Mesendoderm (in vitro differentiated cells): ENCODE data around the gene TMEM178B.

Experiments
- DNase-seq: peaks from one replicate; pipeline ENCODE4 v3.0.0; 2013
- H2AK5ac ChIP-seq: 2 replicates; pipeline ENCODE4 v1.6.1; 2013; ENCODE audit warnings: low read length, inconsistent platforms
- H2BK120ac ChIP-seq: 2 replicates; pipeline ENCODE4 v1.6.1; 2013; ENCODE audit warnings: low read depth, mild to moderate bottlenecking, low read length, moderate library complexity, mixed read lengths
- H2BK15ac ChIP-seq: replicated peaks from 2 replicates; pipeline ENCODE4 v1.6.1; 2013; ENCODE audit warnings: low read depth, mild to moderate bottlenecking, moderate library complexity
- H2BK5ac ChIP-seq: 2 replicates; pipeline ENCODE4 v1.6.1; 2013; ENCODE audit warnings: low read length, inconsistent platforms
- H3K18ac ChIP-seq: 2 replicates; pipeline ENCODE4 v1.6.1; 2013; ENCODE audit warnings: mild to moderate bottlenecking, low read length, mixed read lengths
- H3K23ac ChIP-seq: one replicate; pipeline ENCODE4 v1.6.1; 2013; ENCODE audit warnings: low read length
- H3K27ac ChIP-seq: 2 replicates; pipeline ENCODE4 v1.5.1; 2013; ENCODE audit warnings: low read depth, mild to moderate bottlenecking, inconsistent platforms, low read length, moderate library complexity
- H3K27me3 ChIP-seq: 2 replicates; pipeline ENCODE4 v1.6.1; 2013; ENCODE audit warnings: low read length, control low read depth, mild to moderate bottlenecking, inconsistent platforms; ENCODE audit not compliant: insufficient read depth, poor library complexity
- H3K36me3 ChIP-seq: 2 replicates; pipeline ENCODE4 v1.6.1; 2013; ENCODE audit warnings: low read length, inconsistent platforms; ENCODE audit not compliant: control insufficient read depth, insufficient read depth
- H3K4ac ChIP-seq: one replicate; pipeline ENCODE4 v1.6.1; 2013; ENCODE audit warnings: low read depth, mild to moderate bottlenecking, low read length, moderate library complexity
- H3K4me1 ChIP-seq: 2 replicates; pipeline ENCODE4 v1.6.1; 2013; ENCODE audit warnings: low read depth, low read length, inconsistent platforms; ENCODE audit not compliant: control insufficient read depth
- H3K4me2 ChIP-seq: 2 replicates; pipeline ENCODE4 v1.6.1; 2013; ENCODE audit warnings: low read length
- H3K4me3 ChIP-seq: 2 replicates; pipeline ENCODE4 v1.5.1; 2013; ENCODE audit warnings: mild to moderate bottlenecking, low read length
- H3K56ac ChIP-seq: one replicate; pipeline ENCODE4 v1.6.1; 2013; ENCODE audit warnings: low read length
- H3K79me1 ChIP-seq: 2 replicates; pipeline ENCODE4 v1.6.1; 2013; ENCODE audit warnings: low read length, inconsistent platforms
- H3K79me2 ChIP-seq: 2 replicates; pipeline ENCODE4 v1.6.1; 2013; ENCODE audit warnings: mild to moderate bottlenecking, low read length; ENCODE audit not compliant: control insufficient read depth, insufficient read depth
- H3K9ac ChIP-seq: 2 replicates; pipeline ENCODE4 v1.6.1; 2013; ENCODE audit warnings: low read length, inconsistent platforms
- H4K5ac ChIP-seq: one replicate; pipeline ENCODE4 v1.6.1; 2013; ENCODE audit warnings: low read length
- H4K8ac ChIP-seq: one replicate; pipeline ENCODE4 v1.6.1; 2013; ENCODE audit warnings: low read depth, mild to moderate bottlenecking, control low read depth, low read length, moderate library complexity
- WGBS: extraction: QIAGEN DNeasy Blood & Tissue Kit; methylation state at CpG from one replicate; pipeline ENCODE4 v1.1.7; 2013; ENCODE audit warnings: low lambda C conversion rate, missing lambda C conversion rate; ENCODE audit not compliant: insufficient coverage; ENCODE audit errors: extremely low coverage; 5-methylcytosine and 5-hydroxymethylcytosine counted together

The TMEM178B gene

GRCh38 chr7:141181812-141182211, 107.9 kb downstream of the TMEM178B start:
- Histone ChIP-seq H3K4ac (no peak overlapping the region), H4K8ac (no peak overlapping the region), H3K27ac (no peak overlapping the region), H3K56ac (no peak overlapping the region), H3K27me3 (no peaks in the 10 kb centered on the region), H2AK5ac (no peak overlapping the region), H3K4me2 (no peak overlapping the region), H3K4me1 (no peaks in the 10 kb centered on the region), H2BK15ac (no peak overlapping the region), H3K23ac (no peak overlapping the region), H3K18ac (no peak overlapping the region), H2BK120ac (no peak overlapping the region), H3K9ac (no peak overlapping the region), H3K79me2 (no peaks in the 10 kb centered on the region), H2BK5ac (no peak overlapping the region), H4K5ac (no peak overlapping the region), H3K79me1 (no peaks in the 10 kb centered on the region), H3K4me3 (no peak overlapping the region), H3K36me3 (no peaks in the 10 kb centered on the region)
- DNase-seq: no peak
- no CpG with 5 or more reads among the region's 4 CpGs for WGBS

DNA sequence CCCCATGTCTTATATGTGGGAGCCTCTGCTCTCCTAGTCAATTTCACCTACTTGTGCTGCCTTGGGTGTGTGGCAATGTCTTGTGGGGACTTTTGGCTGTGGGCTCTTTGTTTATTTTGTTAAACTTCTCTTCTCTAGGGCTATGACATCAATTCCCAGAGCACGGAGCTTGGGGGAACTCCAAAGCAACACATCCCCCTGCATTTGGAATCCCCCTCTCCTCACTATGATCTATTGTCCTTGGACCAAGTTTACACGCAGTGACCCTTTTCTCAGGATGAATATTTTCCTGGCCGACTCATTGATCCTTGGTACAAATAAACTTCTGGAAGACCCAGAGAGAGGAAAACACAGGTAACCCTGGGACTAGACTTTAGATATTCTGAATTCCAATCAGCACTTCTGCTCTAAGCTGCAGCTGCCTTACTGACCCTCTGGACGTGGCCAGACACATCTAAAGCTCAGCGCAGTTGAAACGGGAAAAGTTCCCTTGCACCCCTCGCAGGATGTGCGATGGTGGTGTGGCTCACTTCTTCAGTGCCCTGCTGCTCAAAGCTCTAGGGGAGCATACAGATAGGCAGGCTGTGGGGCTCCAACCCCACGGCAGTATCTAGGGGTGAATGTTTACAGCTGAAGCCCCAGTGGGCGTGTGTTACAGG, 110.8 kb downstream of the TMEM178B start:
- no peaks in the 10 kb centered on the region for H3K36me3 ChIP-seq
- no peak for DNase-seq
- H3K23ac ChIP-seq: no peak overlapping the region
- H2BK5ac ChIP-seq: no peak overlapping the region
- no peak overlapping the region for H2BK15ac ChIP-seq
- no peak overlapping the region for H3K9ac ChIP-seq
- no peak overlapping the region for H4K5ac ChIP-seq
- H2AK5ac ChIP-seq: no peak overlapping the region
- H4K8ac ChIP-seq: no peak overlapping the region
- H3K4me1 ChIP-seq: no peaks in the 10 kb centered on the region
- H3K18ac ChIP-seq: no peak overlapping the region
- H3K27me3 ChIP-seq: no peaks in the 10 kb centered on the region
- H3K79me2 ChIP-seq: no peaks in the 10 kb centered on the region
- WGBS: no CpG with 5 or more reads among the region's 10 CpGs
- H3K4me2 ChIP-seq: no peak overlapping the region
- H3K4me3 ChIP-seq: no peak overlapping the region
- H3K56ac ChIP-seq: no peak overlapping the region
- H3K79me1 ChIP-seq: no peaks in the 10 kb centered on the region
- no peak overlapping the region for H2BK120ac ChIP-seq
- no peak overlapping the region for H3K27ac ChIP-seq
- no peak overlapping the region for H3K4ac ChIP-seq

- Histone ChIP-seq H3K79me2 (no peaks in the 10 kb centered on the region), H2AK5ac (no peak overlapping the region), H3K23ac (no peak overlapping the region), H3K4me3 (no peak overlapping the region), H3K4ac (no peak overlapping the region), H2BK5ac (no peak overlapping the region), H3K9ac (no peak overlapping the region), H2BK120ac (no peak overlapping the region), H3K27ac (no peak overlapping the region), H4K8ac (no peak overlapping the region), H3K36me3 (no peaks in the 10 kb centered on the region), H3K79me1 (no peaks in the 10 kb centered on the region), H4K5ac (no peak overlapping the region), H2BK15ac (no peak overlapping the region), H3K27me3 (no peaks in the 10 kb centered on the region), H3K56ac (no peak overlapping the region), H3K4me1 (no peaks in the 10 kb centered on the region), H3K18ac (no peak overlapping the region), H3K4me2 (no peak overlapping the region)
- DNase-seq: no peak
- WGBS: no CpG with 5 or more reads among the region's 14 CpGs
Observed at GRCh38 chr7:141185369-141185967, 111.6 kb downstream of the TMEM178B start.

GRCh38 chr7:141189231-141189630, 115.4 kb downstream of the TMEM178B start:
- Histone ChIP-seq H3K4me1 (peaks cover 2% of the 10 kb centered on the region), H4K5ac (no peak overlapping the region), H3K56ac (no peak overlapping the region), H3K27me3 (no peaks in the 10 kb centered on the region), H3K18ac (no peak overlapping the region), H3K4me3 (no peak overlapping the region), H3K23ac (no peak overlapping the region), H2AK5ac (no peak overlapping the region), H3K79me2 (no peaks in the 10 kb centered on the region), H3K27ac (no peak overlapping the region), H3K79me1 (no peaks in the 10 kb centered on the region), H3K4me2 (no peak overlapping the region), H3K9ac (no peak overlapping the region), H3K36me3 (no peaks in the 10 kb centered on the region), H3K4ac (no peak overlapping the region), H4K8ac (no peak overlapping the region), H2BK15ac (no peak overlapping the region), H2BK5ac (no peak overlapping the region), H2BK120ac (no peak overlapping the region)
- no CpG with 5 or more reads among the region's 4 CpGs for WGBS
- no peak for DNase-seq

GRCh38 chr7:141190495-141190894, 116.6 kb downstream of the TMEM178B start:
- Histone ChIP-seq H2AK5ac (no peak overlapping the region), H3K79me2 (no peaks in the 10 kb centered on the region), H3K4me1 (peaks cover 2% of the 10 kb centered on the region), H3K23ac (no peak overlapping the region), H3K27ac (no peak overlapping the region), H4K8ac (no peak overlapping the region), H3K79me1 (no peaks in the 10 kb centered on the region), H3K56ac (no peak overlapping the region), H3K18ac (no peak overlapping the region), H4K5ac (no peak overlapping the region), H2BK5ac (no peak overlapping the region), H3K4me3 (no peak overlapping the region), H3K9ac (no peak overlapping the region), H3K27me3 (no peaks in the 10 kb centered on the region), H3K36me3 (no peaks in the 10 kb centered on the region), H3K4me2 (no peak overlapping the region), H3K4ac (no peak overlapping the region), H2BK15ac (no peak overlapping the region), H2BK120ac (no peak overlapping the region)
- DNase-seq: no peak
- WGBS: no CpG with 5 or more reads among the region's 5 CpGs

GRCh38 chr7:141191277-141191676, 117.4 kb downstream of the TMEM178B start:
- H3K23ac ChIP-seq: no peak overlapping the region
- H3K4me1 ChIP-seq: peaks cover 2% of the 10 kb centered on the region
- H3K27me3 ChIP-seq: no peaks in the 10 kb centered on the region
- H2BK15ac ChIP-seq: no peak overlapping the region
- no peak overlapping the region for H2AK5ac ChIP-seq
- no peak overlapping the region for H3K4me2 ChIP-seq
- H2BK120ac ChIP-seq: no peak overlapping the region
- H3K79me1 ChIP-seq: no peaks in the 10 kb centered on the region
- H3K56ac ChIP-seq: no peak overlapping the region
- no peak overlapping the region for H3K4ac ChIP-seq
- no peak for DNase-seq
- no peaks in the 10 kb centered on the region for H3K79me2 ChIP-seq
- H3K27ac ChIP-seq: no peak overlapping the region
- H3K9ac ChIP-seq: no peak overlapping the region
- H2BK5ac ChIP-seq: no peak overlapping the region
- no peaks in the 10 kb centered on the region for H3K36me3 ChIP-seq
- H4K8ac ChIP-seq: no peak overlapping the region
- WGBS: no CpG with 5 or more reads among the region's 3 CpGs
- no peak overlapping the region for H3K18ac ChIP-seq
- H4K5ac ChIP-seq: no peak overlapping the region
- H3K4me3 ChIP-seq: no peak overlapping the region
